ENCODE measurements around the gene MTMR1.
A peak's percentile ranks its signal among the peaks of the same experiment; 100 is the strongest.

MTMR1 gene

DNA sequence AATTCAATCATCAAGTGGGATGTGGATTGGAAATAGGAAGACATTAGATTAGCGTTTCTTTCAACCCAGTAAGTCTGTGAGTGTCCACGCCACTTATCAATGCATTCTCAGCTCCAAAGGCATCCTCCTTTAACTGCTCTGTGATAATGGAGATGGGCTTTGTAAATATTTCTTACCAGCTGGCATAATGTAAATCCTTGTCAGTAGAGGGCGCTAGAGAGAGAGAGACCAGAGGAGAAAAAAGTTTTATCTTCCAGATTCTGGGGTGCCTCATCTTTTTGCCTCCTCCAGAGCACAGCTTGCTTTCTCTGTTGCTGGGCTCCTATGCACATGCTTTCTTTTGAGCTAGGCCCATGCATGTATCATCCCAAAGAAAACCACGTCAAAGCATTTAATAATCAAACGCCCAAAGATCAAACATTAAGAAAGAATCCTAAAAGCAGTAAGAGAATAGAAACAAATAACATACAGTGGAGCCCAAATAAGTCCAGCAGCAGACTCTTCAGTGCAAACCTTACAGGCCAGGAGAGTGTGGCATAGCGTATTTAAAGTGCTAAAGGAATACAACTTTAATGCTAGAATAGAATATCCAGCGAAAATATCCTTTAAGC, 9.6 kb upstream of the MTMR1 start:
- H3K4me3 ChIP-seq (ENCODE audit: low read length), result no peak overlapping the region
- DNase-seq (ENCODE audit: low read depth), result no peak
- TF ChIP-seq, protein P1, sequence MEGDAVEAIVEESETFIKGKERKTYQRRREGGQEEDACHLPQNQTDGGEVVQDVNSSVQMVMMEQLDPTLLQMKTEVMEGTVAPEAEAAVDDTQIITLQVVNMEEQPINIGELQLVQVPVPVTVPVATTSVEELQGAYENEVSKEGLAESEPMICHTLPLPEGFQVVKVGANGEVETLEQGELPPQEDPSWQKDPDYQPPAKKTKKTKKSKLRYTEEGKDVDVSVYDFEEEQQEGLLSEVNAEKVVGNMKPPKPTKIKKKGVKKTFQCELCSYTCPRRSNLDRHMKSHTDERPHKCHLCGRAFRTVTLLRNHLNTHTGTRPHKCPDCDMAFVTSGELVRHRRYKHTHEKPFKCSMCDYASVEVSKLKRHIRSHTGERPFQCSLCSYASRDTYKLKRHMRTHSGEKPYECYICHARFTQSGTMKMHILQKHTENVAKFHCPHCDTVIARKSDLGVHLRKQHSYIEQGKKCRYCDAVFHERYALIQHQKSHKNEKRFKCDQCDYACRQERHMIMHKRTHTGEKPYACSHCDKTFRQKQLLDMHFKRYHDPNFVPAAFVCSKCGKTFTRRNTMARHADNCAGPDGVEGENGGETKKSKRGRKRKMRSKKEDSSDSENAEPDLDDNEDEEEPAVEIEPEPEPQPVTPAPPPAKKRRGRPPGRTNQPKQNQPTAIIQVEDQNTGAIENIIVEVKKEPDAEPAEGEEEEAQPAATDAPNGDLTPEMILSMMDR (conservative IDR thresholded peaks at IDR 0.05; ENCODE audit: low read length), result peak; percentile 53

DNA sequence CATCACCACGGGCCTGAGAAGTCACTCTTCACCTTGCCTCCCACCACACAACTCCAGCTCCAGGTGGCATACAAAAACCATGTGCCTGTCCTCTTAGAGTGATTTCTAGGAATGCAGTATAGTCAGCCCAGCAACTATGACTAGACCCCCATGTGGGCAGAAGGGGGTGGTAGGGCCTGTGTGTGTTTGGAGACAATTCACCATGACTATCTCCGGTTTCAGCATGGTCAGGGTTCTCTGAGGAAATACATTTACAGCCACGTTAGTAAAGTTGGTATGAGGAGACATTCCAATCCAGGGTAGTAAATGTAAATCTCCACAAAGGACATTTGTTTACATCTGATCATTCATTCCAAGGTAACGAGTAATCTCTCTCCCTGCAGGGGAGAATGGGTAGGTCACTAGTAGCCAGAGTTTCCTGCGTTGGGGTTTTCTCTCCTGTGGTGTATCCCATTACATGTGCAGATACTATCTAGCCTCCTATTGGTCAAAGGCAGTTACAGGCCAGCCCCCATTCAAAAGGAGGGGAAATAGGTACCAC, 4.2 kb upstream of the MTMR1 start:
- DNase-seq (ENCODE audit: low read depth), result peak; percentile 88
- TF ChIP-seq, protein P1 (conservative IDR thresholded peaks at IDR 0.05; ENCODE audit: low read length), result no peak
- H3K4me3 ChIP-seq (ENCODE audit: low read length), result no peak overlapping the region

DNA sequence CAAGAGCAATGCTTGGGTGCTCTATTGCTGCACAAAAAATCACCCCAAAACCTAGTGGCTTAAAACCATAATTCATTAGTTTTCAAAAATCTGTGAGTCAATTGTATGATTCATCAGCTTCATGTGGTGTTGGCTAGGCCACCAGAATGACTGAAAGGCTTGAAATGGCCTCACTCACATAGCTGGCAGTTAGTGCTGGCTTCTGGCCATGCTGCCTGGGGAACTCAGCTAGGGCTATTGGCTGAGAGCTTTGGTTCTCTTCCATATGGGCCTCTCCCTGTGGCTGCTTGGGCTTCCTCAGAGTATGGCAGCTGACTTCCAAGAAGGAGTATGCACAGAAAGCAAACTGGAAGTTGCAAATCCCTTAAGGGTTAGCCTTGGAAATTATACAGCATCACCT, 3.1 kb upstream of the MTMR1 start:
- no peak overlapping the region for H3K4me3 ChIP-seq (ENCODE audit: low read length)
- DNase-seq (ENCODE audit: low read depth), result peak; percentile 93
- TF ChIP-seq, protein P1 (conservative IDR thresholded peaks at IDR 0.05; ENCODE audit: low read length), result no peak

DNA sequence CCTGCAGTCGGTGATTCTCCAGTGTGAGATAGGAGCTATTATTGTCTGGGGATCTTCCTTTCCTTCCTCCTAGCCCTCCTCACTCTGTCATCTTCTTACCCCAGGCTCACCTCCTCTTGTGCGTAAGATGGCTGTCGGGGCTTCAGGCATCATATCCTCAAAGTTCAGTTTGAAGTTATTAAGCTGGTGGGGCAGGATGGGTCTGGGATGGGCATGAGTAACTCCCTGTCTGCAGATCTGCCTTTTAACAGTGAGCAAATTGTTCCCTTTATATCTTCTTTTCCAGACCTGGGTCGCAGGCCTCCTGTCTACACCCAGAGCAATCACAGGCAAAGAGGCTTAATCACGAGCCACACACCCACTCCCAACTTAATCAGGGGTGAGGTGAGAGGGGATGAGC, 900 bp upstream of the MTMR1 start:
- no peak overlapping the region; the same call in 1 of the 2 replicates for H3K4me3 ChIP-seq (ENCODE audit: low read length)
- DNase-seq (ENCODE audit: low read depth), result no peak
- TF ChIP-seq, protein P1 (conservative IDR thresholded peaks at IDR 0.05; ENCODE audit: low read length), result no peak

DNA sequence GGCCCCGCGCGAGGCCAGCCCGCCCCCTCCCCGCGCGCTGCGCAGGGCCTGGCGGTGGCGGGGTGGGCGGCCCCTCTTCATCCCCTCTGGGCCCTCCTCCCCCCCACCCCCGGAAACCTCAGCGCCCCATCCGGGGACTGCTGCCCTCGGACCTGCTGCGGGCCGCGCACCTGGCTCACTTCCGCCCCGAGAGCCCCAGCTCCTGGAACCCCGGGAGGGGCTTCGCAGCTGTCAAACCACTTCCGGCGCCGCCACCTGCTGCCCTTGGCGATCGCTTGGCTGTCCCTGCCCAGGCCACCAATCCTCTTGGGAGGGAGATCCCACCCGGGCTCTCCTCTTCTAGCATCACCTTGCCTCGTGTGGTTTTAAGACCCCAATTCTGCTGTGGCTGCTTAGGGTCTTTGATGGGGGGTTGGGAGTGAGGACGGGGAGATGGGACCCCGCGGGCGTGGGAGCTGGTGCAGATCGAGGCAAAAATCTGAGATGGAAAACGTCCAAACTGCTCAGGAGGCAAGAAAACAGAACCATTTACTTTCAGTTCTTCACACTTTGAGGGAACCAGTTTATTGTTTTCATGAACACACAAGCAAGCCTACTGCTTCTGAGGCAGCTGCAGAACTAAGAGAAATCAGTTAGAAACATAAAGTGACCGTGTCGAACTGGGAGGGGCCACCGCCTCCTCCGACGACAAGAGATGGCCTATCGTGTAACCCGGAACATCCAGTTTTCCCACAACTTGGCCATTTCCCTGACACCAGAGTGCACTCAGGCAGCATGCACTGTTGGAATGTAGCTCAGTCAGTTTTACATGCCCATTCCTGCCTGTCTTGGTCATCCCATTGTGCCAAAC, 754 bp downstream of the MTMR1 start:
- peak overlapping the region; percentile 64 for H3K4me3 ChIP-seq (ENCODE audit: low read length)
- TF ChIP-seq, protein P1 (conservative IDR thresholded peaks at IDR 0.05; ENCODE audit: low read length), result no peak
- DNase-seq (ENCODE audit: low read depth), result peak; percentile 86

DNA sequence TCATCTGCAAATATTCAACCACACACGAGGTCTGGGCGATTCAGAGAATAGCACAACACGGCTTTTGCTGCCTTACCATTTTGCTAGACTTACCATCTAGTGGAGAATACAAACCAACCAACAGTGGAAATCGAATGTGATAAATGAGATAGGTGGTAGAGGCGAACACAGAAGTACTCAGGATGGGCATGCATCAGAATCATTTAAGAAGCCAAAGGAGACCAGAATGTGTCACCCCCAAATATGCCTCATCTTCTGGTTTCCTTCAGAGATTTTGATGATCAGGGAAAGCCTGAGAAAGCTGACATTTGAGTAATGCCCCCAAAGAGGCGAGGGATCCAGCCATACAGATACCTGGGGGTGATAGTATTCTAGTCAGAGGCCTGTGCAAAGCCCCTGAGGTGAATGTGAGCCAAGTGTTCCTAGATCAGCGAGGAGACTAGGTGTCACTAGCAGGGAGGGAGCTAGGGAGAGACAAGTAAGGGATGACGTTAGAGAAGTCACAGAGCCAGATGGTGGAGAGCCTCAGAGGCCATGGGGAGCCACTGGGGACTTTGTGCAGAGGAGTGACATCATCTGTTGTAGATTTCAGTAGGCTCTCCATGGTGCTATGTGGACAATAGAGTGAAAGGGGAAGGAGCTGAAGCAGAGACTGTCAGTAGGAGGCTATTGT, 1.7 kb downstream of the MTMR1 start:
- TF ChIP-seq, protein P1 (conservative IDR thresholded peaks at IDR 0.05; ENCODE audit: low read length), result no peak
- DNase-seq (ENCODE audit: low read depth), result no peak
- H3K4me3 ChIP-seq (ENCODE audit: low read length), result 0 out of 2 replicates have a peak overlapping the region, but pooled peaks have one; percentile 10

Measured in AG10803 (cell line).